ENCODE measurements around the gene BAG5.

The BAG5 gene

DNA sequence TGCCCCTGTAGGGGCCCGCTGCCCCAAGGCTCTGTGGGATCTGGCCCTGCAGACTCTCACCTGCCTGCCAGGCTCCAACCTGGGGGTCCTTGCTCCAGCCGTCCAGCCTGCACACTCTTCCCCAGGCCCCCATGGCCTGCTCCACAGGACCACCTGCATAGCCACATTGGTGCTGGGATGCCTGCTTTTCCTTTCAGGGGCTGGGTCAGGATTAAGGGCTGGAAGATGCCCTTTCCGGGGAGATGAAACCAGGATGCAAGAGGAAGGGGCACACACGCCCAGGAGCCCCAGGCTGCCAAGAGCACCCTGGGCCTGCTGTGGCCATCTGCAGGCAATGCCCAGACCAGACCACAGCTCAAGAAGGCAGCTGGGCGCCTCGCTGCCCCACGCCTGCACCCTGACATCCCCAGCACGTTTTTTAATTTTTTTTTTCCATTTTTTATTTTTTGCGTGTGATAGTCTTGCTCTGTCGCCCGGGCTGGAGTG, 15.0 kb downstream of the BAG5 start:
- DNase-seq (no peak), ATAC-seq (replicated peaks) (no peak)
- H3K27ac Mint-ChIP-seq: no peak overlapping the region
- no peaks in the 10 kb centered on the region for H3K27me3 Mint-ChIP-seq
- H3K9me3 Mint-ChIP-seq: no peaks in the 10 kb centered on the region
- H3K4me1 Mint-ChIP-seq (ENCODE audit: low read depth in 2 of 2): peaks cover 6 to 9% of the 10 kb centered on the region in 2 donors
- no peak overlapping the region for H3K4me3 Mint-ChIP-seq
- H3K36me3 Mint-ChIP-seq (ENCODE audit: insufficient read depth): peaks cover 6% of the 10 kb centered on the region

DNA sequence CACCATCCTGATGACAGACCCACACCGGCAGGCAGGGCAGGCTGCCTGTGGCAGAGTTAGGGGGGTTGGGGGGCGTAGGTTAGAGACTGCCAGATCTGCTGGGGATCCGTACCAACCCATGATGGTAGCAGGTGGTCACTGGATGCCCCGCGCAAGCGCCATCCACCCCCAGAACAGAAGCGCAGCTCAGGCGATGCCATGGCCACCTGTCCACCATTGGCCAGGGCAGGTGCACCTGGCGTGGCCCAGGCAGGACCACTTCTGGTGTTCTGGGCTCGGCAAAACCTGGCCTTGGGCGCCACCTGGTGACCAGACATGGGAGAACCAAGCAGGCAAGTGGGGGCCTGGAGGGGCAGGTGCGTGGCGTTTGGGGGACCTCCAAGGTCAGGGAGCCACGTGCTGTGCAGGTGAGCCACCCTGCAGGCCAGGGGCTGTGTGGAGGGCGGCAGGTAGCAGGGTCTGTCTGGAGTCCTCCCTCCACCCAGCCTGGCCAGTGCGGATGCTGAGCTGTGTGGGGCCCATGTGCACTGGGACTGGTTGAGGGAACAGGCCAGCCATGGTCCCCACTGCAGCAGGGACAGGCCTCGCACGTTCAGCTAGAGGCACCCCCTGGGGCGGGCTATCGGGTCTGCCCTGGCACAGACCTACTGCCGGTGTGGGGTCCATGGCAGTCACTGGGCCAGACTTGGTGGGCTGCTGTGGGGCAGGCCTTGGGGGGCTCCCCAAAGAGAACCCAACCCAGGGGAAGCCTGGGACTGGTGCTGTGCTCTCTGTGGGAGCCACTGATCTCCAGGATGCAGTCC, 15.6 kb downstream of the BAG5 start:
- peak; percentile 92 for ATAC-seq (replicated peaks)
- Mint-ChIP-seq H3K9me3 (no peaks in the 10 kb centered on the region), H3K27ac (no peak overlapping the region), H3K27me3 (no peaks in the 10 kb centered on the region), H3K4me1 (ENCODE audit: low read depth in 2 of 2) (peaks cover 6 to 8% of the 10 kb centered on the region in 2 donors), H3K36me3 (ENCODE audit: insufficient read depth) (peaks cover 6% of the 10 kb centered on the region), H3K4me3 (no peak overlapping the region)
- peak; percentile 78 to 81 (median 79) for DNase-seq

DNA sequence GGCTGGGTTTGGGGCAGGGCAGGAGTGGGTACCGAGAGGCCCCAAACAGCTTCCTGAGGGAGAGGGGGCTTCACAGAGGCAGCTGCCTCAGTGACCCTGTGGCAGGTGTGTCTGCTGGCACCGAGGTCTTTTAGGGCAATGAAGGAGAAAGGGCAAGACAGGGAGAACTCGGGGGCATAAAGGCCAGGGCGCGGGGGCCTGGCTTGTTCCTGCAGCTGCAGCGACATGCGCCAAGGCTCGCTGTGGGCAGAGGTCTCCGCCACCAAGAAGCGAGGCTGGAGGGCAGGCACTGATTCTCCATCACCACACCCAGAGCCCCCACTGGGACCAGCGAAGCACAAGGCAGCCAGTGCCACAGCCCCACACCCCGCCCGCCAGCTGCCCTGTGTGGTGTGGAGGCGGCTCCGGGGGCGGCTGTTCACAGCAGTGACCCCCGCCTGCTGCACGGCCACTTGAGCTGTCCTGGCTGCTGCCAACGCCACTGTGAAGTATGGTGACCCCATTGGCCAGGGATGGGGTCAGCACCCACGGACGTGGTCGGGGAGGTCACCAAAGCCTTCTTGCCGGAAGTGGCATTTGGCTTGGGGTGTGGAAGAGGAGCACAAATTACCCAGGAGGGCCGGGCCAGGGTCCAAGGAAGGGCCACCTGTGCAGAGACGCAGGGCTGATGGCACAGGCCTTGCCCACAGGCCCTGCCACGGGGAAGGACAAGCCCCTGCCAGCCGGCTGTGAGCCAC, 16.4 kb downstream of the BAG5 start:
- H3K36me3 Mint-ChIP-seq (ENCODE audit: insufficient read depth): peaks cover 4% of the 10 kb centered on the region
- DNase-seq: no peak

DNA sequence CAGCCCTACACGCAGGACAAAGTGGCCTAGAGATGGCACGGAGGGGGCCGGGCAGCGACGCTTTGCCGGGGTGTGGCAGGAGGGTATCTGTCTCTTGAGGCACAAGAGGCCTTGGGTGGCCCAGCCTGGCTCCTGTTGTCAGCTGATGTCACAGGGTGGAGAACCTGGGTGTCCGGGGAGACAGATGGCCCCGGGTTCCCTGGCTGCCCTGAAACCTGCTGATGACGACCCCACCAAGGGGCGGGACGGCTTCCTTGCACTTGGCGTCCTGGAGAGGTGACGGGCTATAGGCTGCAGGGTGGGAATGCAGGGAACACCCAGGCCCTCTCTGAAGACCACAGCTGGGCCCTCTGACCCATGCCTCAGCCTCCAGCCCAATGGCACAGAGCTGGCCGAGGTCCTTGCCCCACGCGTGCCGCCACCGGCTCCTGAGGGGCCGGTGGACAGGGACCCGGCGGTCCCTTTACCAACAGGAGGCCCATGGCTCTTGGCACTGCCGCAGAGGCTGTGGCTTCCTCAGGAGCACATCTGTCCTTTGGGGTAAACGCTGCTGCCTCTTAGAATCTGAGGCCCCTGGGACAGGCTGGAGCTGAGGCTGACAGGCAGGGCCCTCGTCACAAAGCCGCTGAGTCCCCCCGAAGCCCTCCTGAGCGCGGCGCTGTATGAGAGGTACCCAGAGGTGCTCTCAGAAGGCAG, 17.1 kb downstream of the BAG5 start:
- H3K27me3 Mint-ChIP-seq: no peaks in the 10 kb centered on the region
- H3K9me3 Mint-ChIP-seq: no peaks in the 10 kb centered on the region
- H3K4me1 Mint-ChIP-seq (ENCODE audit: low read depth in 2 of 2): peaks cover 3% of the 10 kb centered on the region in 2 donors
- ATAC-seq (replicated peaks): no peak
- H3K27ac Mint-ChIP-seq: no peak overlapping the region
- H3K36me3 Mint-ChIP-seq (ENCODE audit: insufficient read depth): peaks cover 4% of the 10 kb centered on the region
- H3K4me3 Mint-ChIP-seq: no peak overlapping the region
- no peak for DNase-seq

More for the DNA sequence above, 16.4 kb downstream of the BAG5 start:
- H3K4me1 Mint-ChIP-seq (ENCODE audit: low read depth in 2 of 2): peaks cover 3% of the 10 kb centered on the region in 2 donors
- no peaks in the 10 kb centered on the region for H3K27me3 Mint-ChIP-seq
- no peak for ATAC-seq (replicated peaks)
- H3K27ac Mint-ChIP-seq: no peak overlapping the region
- no peaks in the 10 kb centered on the region for H3K9me3 Mint-ChIP-seq
- H3K4me3 Mint-ChIP-seq: no peak overlapping the region

DNA sequence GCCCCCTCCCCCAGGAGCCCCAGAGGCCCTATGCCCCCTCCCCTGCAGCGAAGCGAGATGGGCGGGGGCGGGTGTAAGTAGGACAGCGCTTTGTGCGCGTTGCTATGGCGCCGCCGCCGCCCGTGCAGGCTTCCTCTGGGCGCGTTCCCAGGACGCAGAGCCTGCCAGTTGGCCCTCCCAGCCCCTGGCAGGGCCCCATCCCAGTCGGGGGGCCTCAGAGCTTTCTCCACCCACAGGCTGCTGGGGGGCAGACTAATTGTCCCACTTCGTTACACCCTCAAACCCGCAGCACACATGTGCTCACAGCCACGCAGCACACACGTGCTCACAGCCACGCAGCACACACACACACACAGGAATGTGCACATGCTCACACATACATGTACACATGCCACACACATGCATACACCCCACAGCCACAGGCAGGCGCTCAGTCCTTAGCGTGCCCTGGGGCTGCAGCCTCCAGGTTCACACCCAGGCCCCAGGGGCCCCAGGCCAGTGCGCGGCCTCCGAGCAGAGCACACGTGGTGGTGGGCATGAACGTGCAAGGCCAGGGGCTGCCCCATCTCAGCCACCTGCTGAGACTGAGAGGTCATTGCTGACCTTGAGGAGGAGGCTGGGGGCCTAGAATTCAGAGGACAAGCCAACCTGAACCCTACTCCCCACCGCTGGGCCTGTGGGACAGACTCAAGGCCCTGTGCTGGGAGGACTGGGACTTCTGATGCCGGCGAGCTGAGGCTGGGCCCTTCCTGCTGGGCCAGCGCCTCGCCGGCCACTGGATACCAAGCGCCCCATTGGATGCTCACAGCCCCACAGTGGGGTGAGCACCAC, 17.9 kb downstream of the BAG5 start:
- ATAC-seq (replicated peaks): no peak
- Mint-ChIP-seq H3K36me3 (ENCODE audit: insufficient read depth) (peaks cover 4% of the 10 kb centered on the region), H3K4me3 (no peak overlapping the region), H3K9me3 (no peaks in the 10 kb centered on the region), H3K27me3 (no peaks in the 10 kb centered on the region), H3K4me1 (ENCODE audit: low read depth in 2 of 2) (peaks cover 3% of the 10 kb centered on the region in 2 donors), H3K27ac (no peak overlapping the region)
- DNase-seq: no peak

DNA sequence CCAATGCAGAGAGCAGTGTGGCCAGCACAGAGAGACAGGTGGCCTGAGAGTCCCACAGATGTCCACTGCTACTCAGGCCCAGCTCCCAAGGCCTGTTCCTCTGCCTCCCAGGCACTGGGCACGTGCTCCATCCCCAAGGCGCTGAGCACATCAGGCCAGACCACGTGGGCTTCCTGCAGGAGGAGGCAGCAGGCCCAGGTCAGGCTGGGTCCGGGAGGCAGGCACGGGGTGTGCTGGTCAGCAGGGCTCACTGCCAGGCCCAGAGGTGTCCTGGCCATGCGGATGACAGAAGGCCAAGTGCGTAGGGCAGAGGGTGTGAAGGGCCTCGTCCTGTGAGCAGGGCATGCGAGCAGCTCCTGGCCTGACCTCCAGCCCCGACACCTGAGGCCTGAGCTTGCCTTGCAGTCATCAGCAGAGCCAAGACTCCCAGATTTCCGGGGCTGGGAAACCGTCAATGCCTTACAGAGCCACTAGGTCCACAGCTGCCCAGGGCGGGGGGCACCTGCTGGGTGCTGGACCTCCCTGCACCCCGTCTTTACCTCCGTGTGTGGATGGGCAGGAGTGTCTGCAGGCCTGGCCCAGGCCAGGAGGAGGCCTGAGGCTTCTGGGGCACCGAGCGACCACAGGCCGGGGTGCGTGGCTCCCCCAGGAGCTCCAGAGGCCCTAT, 18.6 kb downstream of the BAG5 start:
- Mint-ChIP-seq H3K4me1 (ENCODE audit: low read depth in 2 of 2) (peaks cover 3 to 5% of the 10 kb centered on the region in 2 donors), H3K27me3 (no peaks in the 10 kb centered on the region), H3K27ac (no peak overlapping the region), H3K36me3 (ENCODE audit: insufficient read depth) (peaks cover 7% of the 10 kb centered on the region), H3K4me3 (no peak overlapping the region), H3K9me3 (no peaks in the 10 kb centered on the region)
- ATAC-seq (replicated peaks) (no peak), DNase-seq (no peak)

DNA sequence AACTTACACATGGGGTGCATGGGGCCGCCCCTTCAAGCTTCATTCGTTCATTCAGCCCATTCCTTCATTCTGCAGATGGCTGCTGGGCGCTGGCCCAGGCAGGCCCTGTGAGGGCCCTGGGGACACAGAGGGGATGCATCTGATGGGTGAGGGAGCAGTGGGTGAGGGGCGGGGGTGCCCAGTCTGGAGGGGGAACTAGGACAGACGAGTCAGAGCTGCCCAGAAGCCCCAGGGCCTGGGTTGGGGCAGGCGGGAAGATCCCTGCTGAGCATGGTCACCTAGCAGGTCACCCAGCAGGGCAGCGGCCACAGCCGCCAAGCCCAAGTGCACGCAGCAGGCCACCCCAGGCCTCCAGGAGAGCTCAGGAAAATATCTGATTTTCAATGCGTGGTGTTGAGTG, 19.3 kb downstream of the BAG5 start:
- Mint-ChIP-seq H3K4me1 (ENCODE audit: low read depth in 2 of 2) (peaks cover 0 to 5% of the 10 kb centered on the region in 2 donors), H3K36me3 (ENCODE audit: insufficient read depth) (peaks cover 7% of the 10 kb centered on the region), H3K27me3 (no peaks in the 10 kb centered on the region), H3K4me3 (no peak overlapping the region), H3K27ac (no peak overlapping the region), H3K9me3 (no peaks in the 10 kb centered on the region)
- no peak for ATAC-seq (replicated peaks)
- DNase-seq: no peak

DNA sequence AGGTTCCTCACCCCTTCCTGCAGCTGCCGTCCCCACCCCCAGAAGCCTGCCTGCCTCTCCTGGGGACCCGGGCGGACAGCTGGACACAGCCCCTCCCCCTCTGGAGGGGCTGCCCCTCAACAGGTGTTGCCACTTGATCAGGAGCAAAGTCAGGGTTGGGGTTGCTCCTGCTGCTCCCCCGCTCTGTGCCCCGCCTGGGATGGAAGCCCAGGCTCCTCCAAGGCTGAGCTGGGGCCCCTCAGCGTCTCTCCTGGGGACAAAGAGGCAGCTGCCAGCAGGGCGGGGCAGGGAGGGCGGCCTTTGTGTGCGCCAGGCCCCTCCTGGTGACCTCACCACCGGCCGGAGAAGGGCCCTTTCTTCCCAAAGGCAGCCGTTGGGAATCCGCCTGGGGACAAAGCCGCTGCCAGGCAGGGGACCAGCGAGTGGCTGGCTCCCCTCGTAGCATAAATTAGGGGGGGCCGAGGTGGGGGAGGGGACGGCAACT, 19.8 kb downstream of the BAG5 start:
- ATAC-seq (replicated peaks) (no peak), DNase-seq (no peak)
- Mint-ChIP-seq H3K27me3 (no peaks in the 10 kb centered on the region), H3K27ac (no peak overlapping the region), H3K9me3 (no peaks in the 10 kb centered on the region), H3K4me1 (ENCODE audit: low read depth in 2 of 2) (peaks cover 0 to 5% of the 10 kb centered on the region in 2 donors), H3K4me3 (no peak overlapping the region), H3K36me3 (ENCODE audit: insufficient read depth) (peaks cover 7% of the 10 kb centered on the region)

DNA sequence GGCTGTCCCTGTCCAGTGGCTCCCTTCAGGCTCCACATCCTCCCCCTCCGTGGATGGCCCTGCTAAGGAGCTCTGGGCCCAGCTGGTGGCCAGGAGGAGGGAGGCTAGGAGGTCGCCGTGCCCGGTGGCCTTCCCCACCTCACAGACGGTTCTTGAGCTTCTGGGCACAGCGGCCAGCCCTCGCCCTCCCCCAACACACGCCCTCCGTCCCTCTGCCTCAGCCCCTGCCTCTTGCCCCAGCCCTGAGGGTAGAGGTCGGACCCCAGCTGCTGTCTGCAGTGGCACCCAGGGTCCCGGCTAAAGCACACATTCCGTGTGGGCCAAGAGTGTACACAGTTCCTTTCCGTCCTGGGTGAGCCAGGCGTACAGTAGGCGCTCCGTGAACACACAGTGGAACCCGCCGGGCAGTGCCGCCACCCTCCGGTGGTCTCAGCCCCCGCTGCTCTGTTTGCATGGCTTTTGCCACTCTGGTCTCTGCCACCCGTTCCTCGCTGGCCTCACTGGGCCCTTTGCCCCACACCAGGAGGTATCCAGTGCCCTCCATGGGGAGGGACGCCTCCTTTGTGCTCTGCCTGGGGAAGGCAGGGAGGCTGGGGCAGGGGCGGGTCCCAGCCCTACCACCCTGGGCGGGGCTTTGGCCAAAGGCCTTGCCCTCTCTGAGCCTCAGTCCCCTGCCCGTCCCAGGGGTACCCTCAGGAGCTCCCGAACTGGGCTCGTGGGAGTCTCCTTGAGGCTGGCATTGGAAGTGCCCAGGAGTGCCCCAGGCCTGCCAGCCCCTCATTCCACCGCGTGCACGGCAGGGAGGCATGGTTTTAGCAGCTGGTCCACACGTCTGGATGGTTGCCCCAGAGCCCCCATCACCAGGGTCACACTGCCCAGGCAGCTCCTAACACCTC, 20.5 kb downstream of the BAG5 start:
- no peak for ATAC-seq (replicated peaks)
- peaks cover 7% of the 10 kb centered on the region for H3K36me3 Mint-ChIP-seq (ENCODE audit: insufficient read depth)
- no peaks in the 10 kb centered on the region for H3K9me3 Mint-ChIP-seq
- no peaks in the 10 kb centered on the region for H3K27me3 Mint-ChIP-seq
- no peak overlapping the region for H3K27ac Mint-ChIP-seq
- DNase-seq: no peak
- no peak overlapping the region for H3K4me3 Mint-ChIP-seq
- peaks cover 0 to 5% of the 10 kb centered on the region in 2 donors for H3K4me1 Mint-ChIP-seq (ENCODE audit: low read depth in 2 of 2)

DNA sequence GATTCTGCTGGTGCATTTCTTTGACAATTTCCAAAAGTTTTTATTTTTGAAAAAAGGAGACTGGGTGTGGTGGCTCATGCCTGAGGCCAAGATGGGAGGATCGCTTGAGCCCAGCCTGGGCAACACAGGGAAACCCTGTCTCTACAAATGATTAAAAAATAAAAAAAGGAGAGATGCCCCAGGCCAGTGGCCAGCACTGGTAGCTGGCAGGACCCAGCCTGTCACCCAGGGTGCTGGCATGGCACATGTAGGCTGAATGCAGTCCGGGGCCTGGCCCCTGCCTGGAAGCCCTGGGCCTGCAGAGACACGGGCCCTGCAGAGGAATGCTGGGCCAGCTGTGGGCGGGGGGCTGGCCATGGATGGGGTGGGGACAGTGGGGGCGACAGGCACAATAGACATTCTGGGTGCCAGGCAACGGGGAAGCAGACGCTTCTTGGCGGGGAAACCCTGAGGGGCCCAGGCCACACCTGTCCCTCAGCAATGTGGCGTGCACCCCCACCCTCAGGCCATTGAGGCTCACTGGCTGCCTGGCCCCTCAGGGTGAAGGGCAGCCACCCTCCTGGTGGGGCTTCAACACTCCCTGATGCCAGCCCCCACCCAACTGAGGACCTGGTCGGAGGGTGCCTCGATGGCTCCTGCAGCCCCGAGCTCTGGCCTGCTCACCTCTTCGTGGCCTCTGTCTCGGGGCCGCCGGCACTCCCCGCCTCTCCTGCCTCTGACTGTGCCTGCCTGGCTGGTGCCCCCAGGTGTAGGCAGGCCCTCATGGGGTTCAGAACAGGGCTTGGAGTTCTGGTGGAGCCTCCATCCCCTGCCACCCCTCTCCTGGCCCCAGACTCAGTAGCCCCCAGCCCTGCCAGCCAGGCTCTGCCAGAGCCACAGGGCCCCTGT, 21.4 kb downstream of the BAG5 start:
- Mint-ChIP-seq H3K27me3 (no peaks in the 10 kb centered on the region), H3K9me3 (no peaks in the 10 kb centered on the region), H3K4me1 (ENCODE audit: low read depth in 2 of 2) (peaks cover 0 to 3% of the 10 kb centered on the region in 2 donors), H3K27ac (no peak overlapping the region), H3K4me3 (no peak overlapping the region), H3K36me3 (ENCODE audit: insufficient read depth) (peaks cover 10% of the 10 kb centered on the region)
- no peak for DNase-seq
- ATAC-seq (replicated peaks): no peak

Data from effector memory CD8-positive, alpha-beta T cell (primary cell).